ENCODE results near the gene APOBEC3F. TPM values are rescaled to one million over a fixed set of nuclear protein-coding genes. Genes with fewer than 3 reads are reported as not detected.
"Not testable (repeated sequence)": the region's sequence is repeated elsewhere in the genome, so short reads cannot be mapped to it uniquely, and the experiment has no call there.

The APOBEC3F gene
- total RNA-seq, 2 donors from 2014 or later, result 44.8 to 49.0 TPM

- ATAC-seq (replicated peaks in 1 of 2); H3K9me3 Mint-ChIP-seq; H3K4me3 Mint-ChIP-seq; DNase-seq; H3K27me3 Mint-ChIP-seq (ENCODE audit: low read depth); H3K36me3 Mint-ChIP-seq (ENCODE audit: insufficient read depth in 2 of 2): not testable (repeated sequence)
- H3K27ac Mint-ChIP-seq, result peak overlapping the region; percentile 23
- H3K4me1 Mint-ChIP-seq (ENCODE audit: low read depth), result peaks cover 28% of the 10 kb centered on the region
These were observed 3.6 kb upstream of the APOBEC3F start for GRCh38 chr22:39037071-39037470.

GRCh38 chr22:39039306-39040126, 1.1 kb upstream of the APOBEC3F start:
- no peaks in the 10 kb centered on the region for H3K27me3 Mint-ChIP-seq (ENCODE audit: low read depth)
- H3K4me1 Mint-ChIP-seq (ENCODE audit: low read depth), result peaks cover 33% of the 10 kb centered on the region
- peak overlapping the region; percentile 93 to 94 for H3K4me3 Mint-ChIP-seq
- DNase-seq (no peak), ATAC-seq (replicated peaks in 1 of 2) (no peak)
- H3K36me3 Mint-ChIP-seq (ENCODE audit: insufficient read depth in 2 of 2), result peaks cover 0 to 2% of the 10 kb centered on the region in 2 donors
- H3K27ac Mint-ChIP-seq, result peak overlapping the region; percentile 77
- H3K9me3 Mint-ChIP-seq, result no peaks in the 10 kb centered on the region

GRCh38 chr22:39040155-39040537, 518 bp upstream of the APOBEC3F start:
- not testable (repeated sequence) for H3K9me3 Mint-ChIP-seq; H3K36me3 Mint-ChIP-seq (ENCODE audit: insufficient read depth in 2 of 2); H3K27me3 Mint-ChIP-seq (ENCODE audit: low read depth); ATAC-seq (replicated peaks in 1 of 2); DNase-seq
- Mint-ChIP-seq H3K27ac (peak overlapping the region; percentile 77), H3K4me3 (peak overlapping the region; percentile 93 to 94), H3K4me1 (ENCODE audit: low read depth) (peaks cover 37% of the 10 kb centered on the region)

GRCh38 chr22:39041908-39042307, 1.2 kb downstream of the APOBEC3F start:
- ATAC-seq (replicated peaks in 1 of 2) (no peak), DNase-seq (no peak)
- Mint-ChIP-seq H3K9me3 (no peaks in the 10 kb centered on the region), H3K4me1 (ENCODE audit: low read depth) (peaks cover 41% of the 10 kb centered on the region), H3K36me3 (ENCODE audit: insufficient read depth in 2 of 2) (peaks cover 0 to 2% of the 10 kb centered on the region in 2 donors), H3K27me3 (ENCODE audit: low read depth) (no peaks in the 10 kb centered on the region), H3K4me3 (peak overlapping the region; percentile 93 to 94), H3K27ac (peak overlapping the region; percentile 84)

- H3K4me1 Mint-ChIP-seq (ENCODE audit: low read depth), result peaks cover 41% of the 10 kb centered on the region
- not testable (repeated sequence) for H3K9me3 Mint-ChIP-seq
These were observed 2.4 kb downstream of the APOBEC3F start for GRCh38 chr22:39043063-39043462.

GRCh38 chr22:39045136-39045535, 4.5 kb downstream of the APOBEC3F start:
- ATAC-seq (replicated peaks in 1 of 2); H3K27ac Mint-ChIP-seq: not testable (repeated sequence)
- peaks cover 34% of the 10 kb centered on the region for H3K4me1 Mint-ChIP-seq (ENCODE audit: low read depth)

More at GRCh38 chr22:39043063-39043462, 2.4 kb downstream of the APOBEC3F start:
- ATAC-seq (replicated peaks in 1 of 2); H3K27me3 Mint-ChIP-seq (ENCODE audit: low read depth); DNase-seq; H3K27ac Mint-ChIP-seq; H3K4me3 Mint-ChIP-seq; H3K36me3 Mint-ChIP-seq (ENCODE audit: insufficient read depth in 2 of 2): not testable (repeated sequence)

GRCh38 chr22:39049486-39049885, 8.8 kb downstream of the APOBEC3F start:
- H3K9me3 Mint-ChIP-seq; ATAC-seq (replicated peaks in 1 of 2); H3K4me3 Mint-ChIP-seq; H3K27ac Mint-ChIP-seq; DNase-seq; H3K27me3 Mint-ChIP-seq (ENCODE audit: low read depth); H3K36me3 Mint-ChIP-seq (ENCODE audit: insufficient read depth in 2 of 2): not testable (repeated sequence)
- H3K4me1 Mint-ChIP-seq (ENCODE audit: low read depth), result peaks cover 18% of the 10 kb centered on the region

More at GRCh38 chr22:39045136-39045535, 4.5 kb downstream of the APOBEC3F start:
- not testable (repeated sequence) for H3K9me3 Mint-ChIP-seq; H3K36me3 Mint-ChIP-seq (ENCODE audit: insufficient read depth in 2 of 2); H3K27me3 Mint-ChIP-seq (ENCODE audit: low read depth); DNase-seq; H3K4me3 Mint-ChIP-seq

- not testable (repeated sequence) for DNase-seq; H3K27ac Mint-ChIP-seq; H3K4me1 Mint-ChIP-seq (ENCODE audit: low read depth); H3K36me3 Mint-ChIP-seq (ENCODE audit: insufficient read depth in 2 of 2); ATAC-seq (replicated peaks in 1 of 2); H3K9me3 Mint-ChIP-seq; H3K4me3 Mint-ChIP-seq; H3K27me3 Mint-ChIP-seq (ENCODE audit: low read depth)
These were observed 11.3 kb downstream of the APOBEC3F start for GRCh38 chr22:39051844-39052495.

- Mint-ChIP-seq H3K27me3 (ENCODE audit: low read depth) (no peaks in the 10 kb centered on the region), H3K36me3 (ENCODE audit: insufficient read depth in 2 of 2) (no peaks in the 10 kb centered on the region), H3K4me3 (no peak overlapping the region), H3K4me1 (ENCODE audit: low read depth) (no peaks in the 10 kb centered on the region), H3K27ac (no peak overlapping the region), H3K9me3 (no peaks in the 10 kb centered on the region)
- DNase-seq, result no peak
- no peak for ATAC-seq (replicated peaks in 1 of 2)
These were observed 15.0 kb downstream of the APOBEC3F start for GRCh38 chr22:39055658-39056057.

- H3K4me3 Mint-ChIP-seq; ATAC-seq (replicated peaks in 1 of 2); DNase-seq; H3K36me3 Mint-ChIP-seq (ENCODE audit: insufficient read depth in 2 of 2); H3K27me3 Mint-ChIP-seq (ENCODE audit: low read depth); H3K27ac Mint-ChIP-seq; H3K9me3 Mint-ChIP-seq: not testable (repeated sequence)
- H3K4me1 Mint-ChIP-seq (ENCODE audit: low read depth), result peaks cover 18% of the 10 kb centered on the region
These were observed 20.6 kb downstream of the APOBEC3F start for GRCh38 chr22:39061290-39061689.

GRCh38 chr22:39061951-39062350, 21.3 kb downstream of the APOBEC3F start:
- not testable (repeated sequence) for ATAC-seq (replicated peaks in 1 of 2); H3K27ac Mint-ChIP-seq; H3K27me3 Mint-ChIP-seq (ENCODE audit: low read depth); H3K36me3 Mint-ChIP-seq (ENCODE audit: insufficient read depth in 2 of 2); DNase-seq; H3K9me3 Mint-ChIP-seq; H3K4me3 Mint-ChIP-seq
- H3K4me1 Mint-ChIP-seq (ENCODE audit: low read depth), result peaks cover 18% of the 10 kb centered on the region

GRCh38 chr22:39063904-39064303, 23.2 kb downstream of the APOBEC3F start:
- not testable (repeated sequence) for H3K4me3 Mint-ChIP-seq; H3K27me3 Mint-ChIP-seq (ENCODE audit: low read depth); DNase-seq; H3K9me3 Mint-ChIP-seq; ATAC-seq (replicated peaks in 1 of 2); H3K36me3 Mint-ChIP-seq (ENCODE audit: insufficient read depth in 2 of 2)
- H3K27ac Mint-ChIP-seq, result peak overlapping the region; percentile 4
- peaks cover 18% of the 10 kb centered on the region for H3K4me1 Mint-ChIP-seq (ENCODE audit: low read depth)

GRCh38 chr22:39066442-39067276, 26.0 kb downstream of the APOBEC3F start:
- H3K27me3 Mint-ChIP-seq (ENCODE audit: low read depth); H3K36me3 Mint-ChIP-seq (ENCODE audit: insufficient read depth in 2 of 2); DNase-seq; H3K27ac Mint-ChIP-seq; H3K9me3 Mint-ChIP-seq; H3K4me3 Mint-ChIP-seq: not testable (repeated sequence)
- peaks cover 18% of the 10 kb centered on the region for H3K4me1 Mint-ChIP-seq (ENCODE audit: low read depth)
- ATAC-seq (replicated peaks in 1 of 2), result peak in 1 of 2 donors; percentile 1

Data from activated T-cell treated with anti-CD3 and anti-CD28 coated beads, Interleukin-2, amount 50 U/mL, for 72 hours (primary cell).